SU-DHL-6 (cell line): ENCODE data around the gene LINGO3.

Experiments used
- H2AFZ ChIP-seq: fragments of 200-600 bp; sonication (generic); 2 replicates; pipeline ENCODE4 v1.6.1; 2014; ENCODE audit warnings: low read depth, mild to moderate bottlenecking, moderate library complexity, mixed read lengths, antibody characterized with exemption, low read length; ENCODE audit not compliant: severe bottlenecking
- H3F3A ChIP-seq: fragments of 200-600 bp; shearing (Covaris generic); 2 replicates; pipeline ENCODE4 v1.6.0; 2016; ENCODE audit warnings: antibody characterized with exemption, mild to moderate bottlenecking; ENCODE audit not compliant: insufficient read depth
- H3K27ac ChIP-seq: fragments of 200-600 bp; sonication (generic); 2 replicates; pipeline ENCODE4 v1.5.1; 2016; ENCODE audit warnings: low read depth, mild to moderate bottlenecking, low read length, moderate library complexity, mixed read lengths
- H3K27me3 ChIP-seq: fragments of 200-600 bp; sonication (generic), shearing (Covaris generic); 2 replicates; pipeline ENCODE4 v1.6.0; 2014; ENCODE audit warnings: mild to moderate bottlenecking, low read length
- H3K36me3 ChIP-seq: fragments of 200-600 bp; sonication (generic); 2 replicates; pipeline ENCODE4 v1.6.1; 2014; ENCODE audit warnings: mild to moderate bottlenecking, low read length, mixed read lengths
- H3K4me2 ChIP-seq: fragments of 300-600, 200-600 bp; shearing (Covaris generic), sonication (generic); 2 replicates; pipeline ENCODE4 v1.6.0; 2014; ENCODE audit warnings: low read length, low read depth, mild to moderate bottlenecking; ENCODE audit not compliant: poor library complexity, severe bottlenecking
- H3K4me3 ChIP-seq: fragments of 200-600 bp; sonication (generic); 2 replicates; pipeline ENCODE4 v1.5.1; 2014; ENCODE audit warnings: antibody characterized with exemption, low read length, mild to moderate bottlenecking, mixed read lengths; ENCODE audit not compliant: insufficient read depth, poor library complexity, severe bottlenecking
- H3K79me2 ChIP-seq: fragments of 200-600 bp; sonication (generic); 2 replicates; pipeline ENCODE4 v1.6.1; 2014; ENCODE audit warnings: mild to moderate bottlenecking, low read length, moderate library complexity; ENCODE audit not compliant: insufficient read depth
- H3K9ac ChIP-seq: fragments of 200-600 bp; sonication (generic); 2 replicates; pipeline ENCODE4 v1.7.0; 2014; ENCODE audit warnings: mild to moderate bottlenecking, low read length
- H3K9me2 ChIP-seq: fragments of 200-600 bp; sonication (generic); replicated peaks from 2 replicates; pipeline ENCODE4 v1.6.1; 2014; ENCODE audit warnings: low read length; ENCODE audit not compliant: insufficient read depth
- H3K9me3 ChIP-seq: fragments of 200-600 bp; sonication (generic); 2 replicates; pipeline ENCODE4 v1.6.1; 2014; ENCODE audit warnings: low read length, mixed read lengths; ENCODE audit not compliant: insufficient read depth
- H4K20me1 ChIP-seq: fragments of 200-600 bp; sonication (generic); 2 replicates; pipeline ENCODE4 v1.6.1; 2014; ENCODE audit warnings: low read depth, mild to moderate bottlenecking, antibody characterized with exemption, low read length, moderate library complexity, mixed read lengths
- EZH2phosphoT487 ChIP-seq: fragments of 200-600 bp; sonication (generic), shearing (Covaris generic); conservative IDR thresholded peaks from 2 replicates; pipeline ENCODE4 v1.6.1; 2018; ENCODE audit warnings: mild to moderate bottlenecking, antibody characterized with exemption, low read length, moderate library complexity, mixed read lengths
- TF ChIP-seq, protein P1 (sequence below): fragments of 200-600 bp; sonication (generic); IDR thresholded peaks from one replicate; pipeline ENCODE4 v1.5.1; 2017; ENCODE audit warnings: antibody characterized with exemption, mild to moderate bottlenecking, low read length, moderate library complexity; ENCODE audit not compliant: insufficient read depth, poor library complexity, severe bottlenecking

The LINGO3 gene

DNA sequence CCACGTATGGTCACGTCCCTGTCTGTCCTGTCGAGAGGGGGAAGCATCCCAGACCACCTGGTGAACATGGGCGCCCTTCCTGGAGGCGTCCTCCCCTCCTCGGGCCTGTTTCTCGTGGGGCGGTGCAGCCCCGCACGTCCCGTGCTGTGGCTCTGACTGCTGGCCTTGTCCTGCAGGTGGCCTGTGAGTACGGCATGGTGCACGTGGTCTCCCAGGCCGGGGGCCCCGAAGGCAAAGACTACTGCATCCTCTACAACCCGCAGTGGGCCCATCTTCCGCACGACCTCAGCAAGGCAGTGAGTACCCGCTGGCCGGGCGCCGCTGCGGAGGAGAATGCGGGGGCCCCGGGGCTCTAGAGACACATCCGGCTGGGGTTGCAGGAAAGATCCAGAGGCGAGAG is 26.5 kb upstream of the LINGO3 start:
- 0 out of 2 replicates have a peak, but pooled peaks cover 4% of the 10 kb centered on the region for H3F3A ChIP-seq
- H3K79me2 ChIP-seq, result 0 out of 2 replicates have a peak, but pooled peaks cover under 1% of the 10 kb centered on the region
- H3K9ac ChIP-seq, result no peak overlapping the region
- H3K27me3 ChIP-seq, result no peaks in the 10 kb centered on the region
- H3K9me2 ChIP-seq, result no peaks in the 10 kb centered on the region
- H3K4me2 ChIP-seq, result no peak overlapping the region
- no peak overlapping the region for H3K4me3 ChIP-seq
- H3K27ac ChIP-seq, result no peak overlapping the region
- H3K9me3 ChIP-seq, result no peaks in the 10 kb centered on the region
- H3K36me3 ChIP-seq, result no peaks in the 10 kb centered on the region
- 0 out of 2 replicates have a peak, but pooled peaks cover 4% of the 10 kb centered on the region for H4K20me1 ChIP-seq
- no peak overlapping the region for H2AFZ ChIP-seq
- TF ChIP-seq, protein P1, sequence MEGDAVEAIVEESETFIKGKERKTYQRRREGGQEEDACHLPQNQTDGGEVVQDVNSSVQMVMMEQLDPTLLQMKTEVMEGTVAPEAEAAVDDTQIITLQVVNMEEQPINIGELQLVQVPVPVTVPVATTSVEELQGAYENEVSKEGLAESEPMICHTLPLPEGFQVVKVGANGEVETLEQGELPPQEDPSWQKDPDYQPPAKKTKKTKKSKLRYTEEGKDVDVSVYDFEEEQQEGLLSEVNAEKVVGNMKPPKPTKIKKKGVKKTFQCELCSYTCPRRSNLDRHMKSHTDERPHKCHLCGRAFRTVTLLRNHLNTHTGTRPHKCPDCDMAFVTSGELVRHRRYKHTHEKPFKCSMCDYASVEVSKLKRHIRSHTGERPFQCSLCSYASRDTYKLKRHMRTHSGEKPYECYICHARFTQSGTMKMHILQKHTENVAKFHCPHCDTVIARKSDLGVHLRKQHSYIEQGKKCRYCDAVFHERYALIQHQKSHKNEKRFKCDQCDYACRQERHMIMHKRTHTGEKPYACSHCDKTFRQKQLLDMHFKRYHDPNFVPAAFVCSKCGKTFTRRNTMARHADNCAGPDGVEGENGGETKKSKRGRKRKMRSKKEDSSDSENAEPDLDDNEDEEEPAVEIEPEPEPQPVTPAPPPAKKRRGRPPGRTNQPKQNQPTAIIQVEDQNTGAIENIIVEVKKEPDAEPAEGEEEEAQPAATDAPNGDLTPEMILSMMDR, result no peak
- TF ChIP-seq EZH2phosphoT487, result no peak

DNA sequence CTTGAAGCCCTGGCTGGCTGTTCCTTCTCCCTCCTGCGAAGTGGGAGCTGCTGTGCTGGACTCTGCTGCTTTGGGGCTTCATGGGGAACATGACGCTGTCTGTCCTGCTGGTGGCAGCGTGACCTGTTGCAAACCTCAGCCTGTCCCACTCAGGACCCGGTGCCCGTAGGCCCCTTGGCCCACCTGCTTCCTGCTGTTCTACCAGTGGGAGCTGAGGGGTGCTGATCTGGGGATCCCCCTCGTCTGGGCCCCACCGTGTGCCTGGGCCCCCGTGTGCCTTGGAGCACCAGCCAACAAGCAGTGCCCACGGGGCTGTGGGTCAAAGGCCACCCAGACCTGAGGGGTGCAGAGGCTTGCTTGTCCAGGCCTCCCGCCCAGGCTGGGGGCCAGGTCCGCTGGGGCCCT is 25.9 kb upstream of the LINGO3 start:
- Histone ChIP-seq H3K79me2 (peaks cover 6% of the 10 kb centered on the region; the same call in 1 of the 2 replicates), H3K9ac (no peak overlapping the region), H3K36me3 (no peaks in the 10 kb centered on the region), H3K4me3 (no peak overlapping the region), H3F3A (0 out of 2 replicates have a peak, but pooled peaks cover 4% of the 10 kb centered on the region), H3K4me2 (no peak overlapping the region), H3K9me2 (no peaks in the 10 kb centered on the region), H3K9me3 (no peaks in the 10 kb centered on the region), H3K27me3 (no peaks in the 10 kb centered on the region), H4K20me1 (0 out of 2 replicates have a peak, but pooled peaks cover 4% of the 10 kb centered on the region), H2AFZ (no peak overlapping the region), H3K27ac (no peak overlapping the region)
- TF ChIP-seq EZH2phosphoT487, result no peak
- TF ChIP-seq, protein P1, result no peak

DNA sequence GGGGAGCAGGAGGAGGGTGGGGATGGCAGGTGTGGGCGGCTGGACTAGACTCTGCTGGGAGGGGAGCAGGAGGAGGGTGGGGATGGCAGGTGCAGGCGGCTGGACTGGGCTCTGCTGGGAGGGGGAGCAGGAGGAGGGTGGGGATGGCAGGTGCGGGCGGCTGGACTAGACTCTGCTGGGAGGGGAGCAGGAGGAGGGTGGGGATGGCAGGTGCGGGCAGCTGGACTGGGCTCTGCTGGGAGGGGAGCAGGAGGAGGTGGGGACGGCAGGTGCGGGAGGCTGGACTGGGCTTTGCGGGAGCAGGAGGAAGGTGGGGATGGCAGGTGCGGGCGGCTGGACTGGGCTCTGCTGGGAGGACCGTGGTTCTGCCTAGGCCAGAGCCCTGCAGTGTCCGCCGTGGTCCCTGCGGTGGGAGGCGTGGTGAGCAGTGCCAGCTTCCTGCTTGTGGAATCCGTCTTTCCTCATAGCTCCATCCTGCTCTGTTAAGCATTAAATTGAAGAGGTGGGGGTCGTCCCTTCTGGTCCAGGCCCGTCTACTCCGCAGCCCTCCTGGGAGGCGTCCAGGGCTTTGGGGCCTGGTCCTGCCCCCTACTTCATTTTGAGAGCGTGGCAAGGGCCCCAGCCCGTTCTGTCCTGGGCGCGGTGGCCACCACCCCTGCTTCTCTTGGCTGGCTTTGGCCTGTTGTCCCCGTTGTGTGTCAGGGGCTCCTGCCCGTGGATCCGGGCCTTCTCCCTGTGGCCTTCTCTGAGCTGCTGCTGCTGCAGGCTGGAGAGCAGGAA is 25.3 kb upstream of the LINGO3 start:
- Histone ChIP-seq H3K9me2 (no peaks in the 10 kb centered on the region), H3K27me3 (no peaks in the 10 kb centered on the region), H3K9me3 (no peaks in the 10 kb centered on the region), H3K27ac (0 out of 2 replicates have a peak overlapping the region, but pooled peaks have one; percentile 72), H2AFZ (no peak overlapping the region), H4K20me1 (0 out of 2 replicates have a peak, but pooled peaks cover 4% of the 10 kb centered on the region), H3F3A (0 out of 2 replicates have a peak, but pooled peaks cover 4% of the 10 kb centered on the region), H3K36me3 (no peaks in the 10 kb centered on the region), H3K9ac (no peak overlapping the region), H3K79me2 (peaks cover 8% of the 10 kb centered on the region; the same call in 1 of the 2 replicates), H3K4me2 (no peak overlapping the region), H3K4me3 (no peak overlapping the region)
- TF ChIP-seq EZH2phosphoT487, result no peak
- TF ChIP-seq, protein P1, result no peak
